WI38 (cell line): Measurements from ENCODE around the gene ENAH.
A peak's percentile ranks its signal among the peaks of the same experiment; 100 is the strongest.

ENCODE experiments used
- H3K4me3 ChIP-seq: 2 replicates; pipeline ENCODE4 v1.5.1; 2011; ENCODE audit warnings: low read depth, mild to moderate bottlenecking, control low read depth, low read length
- CTCF ChIP-seq: IDR thresholded peaks from 2 replicates; pipeline ENCODE4 v1.5.1; 2012; ENCODE audit warnings: low read depth, mild to moderate bottlenecking, control low read depth, low read length

ENAH gene

GRCh38 chr1:225480825-225481434, 172.0 kb downstream of the ENAH start:
- TF ChIP-seq CTCF: peak; percentile 86
- no peak overlapping the region for H3K4me3 ChIP-seq

DNA sequence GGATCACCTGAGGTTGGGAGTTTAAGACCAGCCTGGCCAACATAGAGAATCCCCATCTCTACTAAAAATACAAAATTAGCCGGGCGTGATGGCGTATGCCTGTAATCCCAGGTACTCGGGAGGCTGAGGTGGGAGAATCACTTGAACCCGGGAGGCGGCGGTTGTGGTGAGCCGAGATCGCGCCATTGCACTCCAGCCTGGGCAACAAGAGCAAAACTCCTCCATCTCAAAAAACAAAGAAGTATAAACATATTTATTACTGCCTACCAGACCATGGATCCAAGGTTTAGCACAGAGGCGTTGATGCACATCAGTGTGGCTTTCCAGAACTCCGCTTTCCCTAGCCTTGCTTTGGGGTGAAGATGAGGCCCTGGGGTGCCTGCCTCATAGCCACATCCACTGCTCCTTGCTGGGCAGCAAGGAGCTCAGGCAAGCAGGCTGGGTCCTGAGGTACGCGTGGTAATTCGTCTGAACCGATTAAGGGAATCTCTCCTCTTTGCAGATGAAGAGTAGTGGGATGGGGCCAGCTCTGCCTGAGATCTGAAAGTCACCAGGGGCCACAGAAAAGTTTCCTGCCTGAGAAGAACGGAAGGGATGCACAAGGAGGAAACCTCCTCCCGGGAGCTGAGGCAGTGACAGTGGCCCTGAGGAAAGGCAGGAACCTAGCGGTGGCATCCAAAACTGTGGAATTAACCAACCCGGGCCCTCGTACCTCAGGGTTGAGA, 172.8 kb downstream of the ENAH start:
- no peak for TF ChIP-seq CTCF
- H3K4me3 ChIP-seq: no peak overlapping the region

DNA sequence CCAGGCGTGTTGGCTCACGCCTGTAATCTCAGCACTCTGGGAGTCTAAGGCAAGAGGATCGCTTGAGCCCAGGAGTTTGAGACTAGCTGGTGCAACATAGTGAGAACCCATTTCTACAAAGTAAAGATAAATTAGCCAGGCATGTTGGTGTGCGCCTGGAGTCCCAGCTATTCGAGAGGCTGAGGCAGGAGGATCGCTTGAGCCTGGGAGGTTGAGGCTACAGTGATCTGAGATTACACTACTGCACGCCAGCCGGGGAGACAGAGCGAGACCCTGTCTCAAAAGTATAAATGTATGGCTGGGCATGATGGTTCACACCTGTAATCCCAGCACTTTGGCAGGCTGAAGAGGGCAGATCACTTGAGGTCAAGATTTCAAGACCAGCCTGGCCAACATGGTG, 173.6 kb downstream of the ENAH start:
- TF ChIP-seq CTCF: no peak
- H3K4me3 ChIP-seq: no peak overlapping the region

DNA sequence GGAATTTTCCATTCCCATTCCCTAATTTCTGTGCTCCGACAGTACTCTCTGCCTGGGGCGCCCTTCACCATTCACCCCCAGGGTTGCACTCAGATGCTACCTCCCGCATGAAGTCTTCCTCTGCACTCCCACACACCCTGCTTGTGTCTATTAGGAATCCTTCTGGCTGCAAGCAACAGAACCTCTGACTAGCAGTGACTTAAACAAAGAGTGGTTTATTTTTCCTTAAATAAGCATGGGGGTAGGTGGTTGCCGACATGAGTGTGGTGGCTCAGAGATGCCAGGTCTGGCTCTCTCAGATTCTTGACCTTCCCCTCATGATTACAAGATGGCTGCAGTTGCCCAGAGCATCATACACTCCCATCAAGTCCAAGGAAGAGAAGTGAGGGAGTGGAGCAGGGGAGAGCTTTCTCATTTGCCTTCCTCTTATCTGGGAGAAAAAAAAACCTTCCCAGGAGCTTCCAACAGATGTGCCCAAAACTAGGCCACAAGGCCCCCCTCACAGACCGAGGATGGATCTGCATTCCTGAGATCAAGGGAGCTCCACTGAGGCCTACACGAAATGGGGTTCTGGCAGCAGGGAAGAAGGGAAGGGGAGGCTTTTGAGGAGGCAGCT, 175.5 kb downstream of the ENAH start:
- no peak for TF ChIP-seq CTCF
- no peak overlapping the region for H3K4me3 ChIP-seq

DNA sequence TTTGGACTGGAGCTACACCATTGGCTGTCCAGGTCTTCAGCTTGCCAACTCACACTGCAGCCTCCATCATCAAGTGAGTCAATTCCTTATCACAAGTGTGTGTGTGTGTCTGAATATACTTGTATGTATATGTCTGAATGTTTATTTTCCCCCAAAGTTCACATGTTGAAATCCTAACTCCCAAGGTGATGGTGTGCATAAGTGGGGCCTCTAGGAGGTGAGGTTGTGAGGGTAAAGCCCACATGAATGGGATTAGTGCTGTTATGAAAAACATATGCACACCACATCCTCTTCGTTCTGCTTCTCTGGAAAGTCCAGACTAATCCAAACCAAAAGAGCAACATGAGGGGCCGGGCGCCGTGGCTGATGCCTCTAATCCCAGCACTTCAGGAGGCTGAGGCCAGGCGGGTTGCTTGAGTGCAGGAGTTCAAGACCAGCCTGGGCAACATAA, 176.4 kb downstream of the ENAH start:
- no peak overlapping the region for H3K4me3 ChIP-seq
- no peak for TF ChIP-seq CTCF

DNA sequence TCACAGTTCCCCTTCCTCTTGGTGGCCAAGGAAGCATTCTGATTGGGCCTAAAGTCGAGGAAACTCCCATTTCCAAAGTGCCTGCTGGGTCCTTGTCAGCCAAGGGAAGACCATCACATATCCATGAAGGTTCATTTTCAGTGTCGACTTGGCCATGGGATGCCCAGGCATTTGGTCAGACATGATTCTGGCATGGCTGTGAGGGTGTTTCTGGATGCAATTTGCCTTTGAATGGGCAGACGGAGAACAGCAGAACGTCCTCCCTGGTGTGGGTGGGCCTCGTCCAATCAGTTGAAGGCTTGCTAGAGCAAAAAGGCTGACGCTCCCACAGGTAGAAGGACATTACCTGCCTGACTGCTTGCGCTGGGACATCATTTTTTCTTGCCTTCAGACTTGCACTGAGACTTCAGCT, 176.8 kb downstream of the ENAH start:
- TF ChIP-seq CTCF: no peak
- H3K4me3 ChIP-seq: no peak overlapping the region
